Measurements from ENCODE around the gene HBG2. TPM values are rescaled to one million over a fixed set of nuclear protein-coding genes. Genes with fewer than 3 reads are reported as not detected.

The HBG2 gene
- total and polyA plus RNA-seq, 2 donors (not counting 1 experiment from before 2014, with no cell fraction given): 2.6 TPM; not detected in 1

DNA sequence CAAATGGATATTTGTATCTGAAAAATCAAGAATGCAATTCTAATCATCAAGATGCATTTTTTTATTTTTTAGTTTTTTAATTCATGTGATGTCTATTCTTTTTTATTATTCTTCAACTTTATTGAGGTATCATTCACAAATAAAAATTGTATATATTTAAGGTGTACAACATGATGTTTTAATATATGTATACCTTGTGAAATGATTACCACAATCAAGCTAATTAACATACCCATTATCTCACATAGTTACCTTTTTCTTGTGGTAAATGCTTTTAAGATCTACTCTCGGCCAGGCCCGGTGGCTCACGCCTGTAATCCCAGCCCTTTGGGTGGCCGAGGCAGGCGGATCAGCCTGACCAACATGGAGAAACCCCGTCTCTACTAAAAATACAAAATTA is 31.4 kb downstream of the HBG2 start:
- H3K36me3 ChIP-seq (ENCODE audit: control insufficient read depth, insufficient read depth, low read length): no peaks in the 10 kb centered on the region
- H3K4me3 ChIP-seq (replicated peaks in 1 of 4; ENCODE audit: control extremely low read depth in 1 of 4, insufficient read depth in 1 of 4, low read depth in 3 of 4, low read length in 4 of 4): no peak overlapping the region
- no peaks in the 10 kb centered on the region for H3K79me2 ChIP-seq (ENCODE audit: control insufficient read depth, insufficient read depth, low read length)
- no peak overlapping the region for H3K4me2 ChIP-seq (ENCODE audit: extremely low read depth, insufficient read depth, low read length)
- H2AFZ ChIP-seq (ENCODE audit: low read length): no peak overlapping the region
- DNase-seq (ENCODE audit: low read depth in 2 of 2): no peak
- H3K9ac ChIP-seq (ENCODE audit: insufficient read depth, low read length): no peak overlapping the region
- no peaks in the 10 kb centered on the region for H3K9me3 ChIP-seq (ENCODE audit: control insufficient read depth, insufficient read depth, low read depth, low read length)
- H4K20me1 ChIP-seq (ENCODE audit: control insufficient read depth, extremely low read depth, insufficient read depth, low read length): no peaks in the 10 kb centered on the region
- no peak for TF ChIP-seq EZH2 (IDR thresholded peaks at IDR 0.05; ENCODE audit: low read length, missing control alignments)
- TF ChIP-seq, protein P1, sequence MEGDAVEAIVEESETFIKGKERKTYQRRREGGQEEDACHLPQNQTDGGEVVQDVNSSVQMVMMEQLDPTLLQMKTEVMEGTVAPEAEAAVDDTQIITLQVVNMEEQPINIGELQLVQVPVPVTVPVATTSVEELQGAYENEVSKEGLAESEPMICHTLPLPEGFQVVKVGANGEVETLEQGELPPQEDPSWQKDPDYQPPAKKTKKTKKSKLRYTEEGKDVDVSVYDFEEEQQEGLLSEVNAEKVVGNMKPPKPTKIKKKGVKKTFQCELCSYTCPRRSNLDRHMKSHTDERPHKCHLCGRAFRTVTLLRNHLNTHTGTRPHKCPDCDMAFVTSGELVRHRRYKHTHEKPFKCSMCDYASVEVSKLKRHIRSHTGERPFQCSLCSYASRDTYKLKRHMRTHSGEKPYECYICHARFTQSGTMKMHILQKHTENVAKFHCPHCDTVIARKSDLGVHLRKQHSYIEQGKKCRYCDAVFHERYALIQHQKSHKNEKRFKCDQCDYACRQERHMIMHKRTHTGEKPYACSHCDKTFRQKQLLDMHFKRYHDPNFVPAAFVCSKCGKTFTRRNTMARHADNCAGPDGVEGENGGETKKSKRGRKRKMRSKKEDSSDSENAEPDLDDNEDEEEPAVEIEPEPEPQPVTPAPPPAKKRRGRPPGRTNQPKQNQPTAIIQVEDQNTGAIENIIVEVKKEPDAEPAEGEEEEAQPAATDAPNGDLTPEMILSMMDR (conservative IDR thresholded peaks at IDR 0.05 in 1 of 2, IDR thresholded peaks at IDR 0.05 in 1 of 2; ENCODE audit: low read depth in 1 of 2, low read length in 2 of 2): no peak
- no peak overlapping the region for H3K27ac ChIP-seq (ENCODE audit: insufficient read depth, low read length)
- H3K4me1 ChIP-seq (ENCODE audit: control insufficient read depth, extremely low read depth, insufficient read depth, low read length): no peaks in the 10 kb centered on the region
- H3K27me3 ChIP-seq (ENCODE audit: control insufficient read depth, insufficient read depth, low read length): no peaks in the 10 kb centered on the region

DNA sequence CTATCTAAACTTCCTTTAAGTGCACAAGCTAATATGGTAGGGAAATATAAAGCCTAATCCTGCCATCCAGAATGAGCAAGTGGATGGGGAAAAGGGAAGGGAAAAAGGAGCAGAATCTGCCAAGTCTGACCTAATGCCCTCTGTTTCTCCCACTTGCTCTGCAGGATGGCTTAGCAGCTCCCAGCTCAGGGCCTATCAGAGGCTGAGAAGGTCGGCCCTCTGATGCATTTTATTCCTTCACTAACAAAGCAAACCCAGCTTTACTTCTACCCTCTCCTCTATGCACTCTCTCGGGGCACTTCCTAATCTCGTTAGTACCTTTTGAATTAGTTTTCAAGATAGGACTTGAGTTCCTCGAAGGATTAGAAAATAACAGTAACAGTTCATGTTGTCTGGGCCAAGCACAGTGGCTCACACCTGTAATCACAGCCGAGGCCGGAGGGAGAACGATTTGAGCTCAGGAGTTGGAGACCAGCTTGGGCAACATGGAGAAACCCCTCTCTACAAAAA is 44.1 kb downstream of the HBG2 start:
- Histone ChIP-seq H3K4me3 (replicated peaks in 1 of 4; ENCODE audit: control extremely low read depth in 1 of 4, insufficient read depth in 1 of 4, low read depth in 3 of 4, low read length in 4 of 4) (no peak overlapping the region), H3K9me3 (ENCODE audit: control insufficient read depth, insufficient read depth, low read depth, low read length) (no peaks in the 10 kb centered on the region), H3K4me1 (ENCODE audit: control insufficient read depth, extremely low read depth, insufficient read depth, low read length) (no peaks in the 10 kb centered on the region), H3K27me3 (ENCODE audit: control insufficient read depth, insufficient read depth, low read length) (no peaks in the 10 kb centered on the region), H3K79me2 (ENCODE audit: control insufficient read depth, insufficient read depth, low read length) (no peaks in the 10 kb centered on the region), H3K4me2 (ENCODE audit: extremely low read depth, insufficient read depth, low read length) (no peak overlapping the region), H3K27ac (ENCODE audit: insufficient read depth, low read length) (no peak overlapping the region), H2AFZ (ENCODE audit: low read length) (peak overlapping the region; percentile 30), H3K9ac (ENCODE audit: insufficient read depth, low read length) (no peak overlapping the region), H3K36me3 (ENCODE audit: control insufficient read depth, insufficient read depth, low read length) (no peaks in the 10 kb centered on the region), H4K20me1 (ENCODE audit: control insufficient read depth, extremely low read depth, insufficient read depth, low read length) (no peaks in the 10 kb centered on the region)
- no peak for TF ChIP-seq EZH2 (IDR thresholded peaks at IDR 0.05; ENCODE audit: low read length, missing control alignments)
- TF ChIP-seq, protein P1 (conservative IDR thresholded peaks at IDR 0.05 in 1 of 2, IDR thresholded peaks at IDR 0.05 in 1 of 2; ENCODE audit: low read depth in 1 of 2, low read length in 2 of 2): no peak
- no peak for DNase-seq (ENCODE audit: low read depth in 2 of 2)

DNA sequence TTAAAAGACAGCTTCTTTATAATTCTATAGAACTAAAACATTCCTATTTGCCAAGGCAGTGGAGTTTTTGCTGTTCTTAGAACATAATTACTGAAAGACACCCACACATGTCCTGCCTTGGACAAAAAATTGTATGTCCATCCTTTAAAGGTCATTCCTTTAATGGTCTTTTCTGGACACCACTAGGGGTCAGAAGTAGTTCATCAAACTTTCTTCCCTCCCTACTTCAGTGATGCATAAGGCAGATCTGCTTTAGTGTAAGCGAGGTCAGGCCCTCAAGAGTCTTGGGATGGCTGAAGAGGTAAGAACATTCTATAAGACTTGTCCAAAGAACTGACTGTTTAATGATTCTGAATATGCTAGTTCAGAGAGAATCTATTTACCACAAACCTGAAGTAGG is 49.8 kb downstream of the HBG2 start:
- Histone ChIP-seq H2AFZ (ENCODE audit: low read length) (peak overlapping the region; percentile 25), H3K79me2 (ENCODE audit: control insufficient read depth, insufficient read depth, low read length) (no peaks in the 10 kb centered on the region), H3K4me1 (ENCODE audit: control insufficient read depth, extremely low read depth, insufficient read depth, low read length) (peaks cover 4% of the 10 kb centered on the region)

More for the DNA sequence above, 49.8 kb downstream of the HBG2 start:
- no peaks in the 10 kb centered on the region for H4K20me1 ChIP-seq (ENCODE audit: control insufficient read depth, extremely low read depth, insufficient read depth, low read length)
- no peak overlapping the region for H3K27ac ChIP-seq (ENCODE audit: insufficient read depth, low read length)
- H3K36me3 ChIP-seq (ENCODE audit: control insufficient read depth, insufficient read depth, low read length): no peaks in the 10 kb centered on the region
- DNase-seq (ENCODE audit: low read depth in 2 of 2): peak; percentile 61 to 83
- H3K9me3 ChIP-seq (ENCODE audit: control insufficient read depth, insufficient read depth, low read depth, low read length): no peaks in the 10 kb centered on the region
- H3K4me3 ChIP-seq (replicated peaks in 1 of 4; ENCODE audit: control extremely low read depth in 1 of 4, insufficient read depth in 1 of 4, low read depth in 3 of 4, low read length in 4 of 4): no peak overlapping the region
- no peak overlapping the region for H3K9ac ChIP-seq (ENCODE audit: insufficient read depth, low read length)
- TF ChIP-seq EZH2 (IDR thresholded peaks at IDR 0.05; ENCODE audit: low read length, missing control alignments): no peak
- TF ChIP-seq, protein P1 (conservative IDR thresholded peaks at IDR 0.05 in 1 of 2, IDR thresholded peaks at IDR 0.05 in 1 of 2; ENCODE audit: low read depth in 1 of 2, low read length in 2 of 2): peak; percentile 66 to 68
- no peak overlapping the region for H3K4me2 ChIP-seq (ENCODE audit: extremely low read depth, insufficient read depth, low read length)
- H3K27me3 ChIP-seq (ENCODE audit: control insufficient read depth, insufficient read depth, low read length): no peaks in the 10 kb centered on the region
